DMS114 treated with DMSO at 0.1 percent for 48 hours (cell line): Measurements from ENCODE around the gene NEUROD2.
"Not testable (repeated sequence)": the region's sequence is repeated elsewhere in the genome, so short reads cannot be mapped to it uniquely, and the experiment has no call there.

Experiments
- DNase-seq: peaks from one replicate; lab custom pipeline; 2025; ENCODE audit not compliant: unreplicated experiment; lab: John Stamatoyannopoulos, UW

The NEUROD2 gene

GRCh38 chr17:39603304-39604016 is 4.3 kb downstream of the NEUROD2 start:
- DNase-seq, result no peak

GRCh38 chr17:39602533-39603303 is 5.0 kb downstream of the NEUROD2 start:
- no peak for DNase-seq

- no peak for DNase-seq
These were observed 5.8 kb downstream of the NEUROD2 start for GRCh38 chr17:39601758-39602532.

- no peak for DNase-seq
These were observed 6.6 kb downstream of the NEUROD2 start for GRCh38 chr17:39600997-39601597.

GRCh38 chr17:39600288-39600996 is 7.3 kb downstream of the NEUROD2 start:
- no peak for DNase-seq

- DNase-seq, result no peak
These were observed 8.0 kb downstream of the NEUROD2 start for GRCh38 chr17:39599665-39600231.

- no peak for DNase-seq
These were observed 8.6 kb downstream of the NEUROD2 start for GRCh38 chr17:39599004-39599664.

GRCh38 chr17:39598630-39599003 is 9.1 kb downstream of the NEUROD2 start:
- DNase-seq, result no peak

- DNase-seq, result no peak
These were observed 9.7 kb downstream of the NEUROD2 start for GRCh38 chr17:39598047-39598481.

- DNase-seq, result no peak
These were observed 10.2 kb downstream of the NEUROD2 start for GRCh38 chr17:39597372-39598046.

- DNase-seq, result no peak
These were observed 11.0 kb downstream of the NEUROD2 start for GRCh38 chr17:39596543-39597267.

- no peak for DNase-seq
These were observed 11.7 kb downstream of the NEUROD2 start for GRCh38 chr17:39595928-39596510.

- DNase-seq, result no peak
These were observed 12.4 kb downstream of the NEUROD2 start for GRCh38 chr17:39595294-39595693.

- DNase-seq, result no peak
These were observed 14.3 kb downstream of the NEUROD2 start for GRCh38 chr17:39593371-39593770.

- no peak for DNase-seq
These were observed 15.5 kb downstream of the NEUROD2 start for GRCh38 chr17:39591958-39592954.

GRCh38 chr17:39590180-39590579 is 17.5 kb downstream of the NEUROD2 start:
- not testable (repeated sequence) for DNase-seq

- no peak for DNase-seq
These were observed 25.1 kb downstream of the NEUROD2 start for GRCh38 chr17:39582658-39583057.
